ENCODE results near the gene IGSF3.

DNA sequence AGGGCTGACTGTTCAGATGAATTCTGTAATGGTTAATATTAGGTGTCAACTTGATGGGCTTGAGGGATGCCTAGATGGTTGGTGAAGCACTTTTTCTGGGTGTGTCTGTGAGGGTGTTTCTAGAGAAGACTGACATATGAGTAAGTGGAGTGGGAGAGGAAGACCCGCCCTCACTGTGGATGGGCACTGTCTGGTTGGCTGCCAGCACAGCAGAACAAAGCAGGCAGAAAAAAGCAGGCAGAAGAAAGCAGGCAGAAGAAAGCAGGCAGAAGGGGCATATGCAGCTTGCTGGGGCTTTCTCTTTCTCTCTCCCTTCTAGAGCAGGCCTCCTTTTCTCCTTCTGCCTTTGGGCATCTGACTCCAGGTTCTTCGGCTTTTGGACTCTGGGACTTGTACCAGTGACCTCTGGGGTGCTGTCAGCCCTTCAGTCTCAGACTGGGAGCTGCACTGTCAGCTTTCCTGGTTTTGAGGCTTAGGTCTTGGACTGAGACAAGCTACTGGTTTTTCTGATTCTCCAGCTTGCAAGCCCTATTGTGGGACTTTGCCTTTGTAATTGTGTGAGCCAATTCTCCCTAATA lies 43.8 kb upstream of the IGSF3 start:
- no peak for TF ChIP-seq POLR2A (IDR thresholded peaks at IDR 0.05)
- TF ChIP-seq, protein P1, sequence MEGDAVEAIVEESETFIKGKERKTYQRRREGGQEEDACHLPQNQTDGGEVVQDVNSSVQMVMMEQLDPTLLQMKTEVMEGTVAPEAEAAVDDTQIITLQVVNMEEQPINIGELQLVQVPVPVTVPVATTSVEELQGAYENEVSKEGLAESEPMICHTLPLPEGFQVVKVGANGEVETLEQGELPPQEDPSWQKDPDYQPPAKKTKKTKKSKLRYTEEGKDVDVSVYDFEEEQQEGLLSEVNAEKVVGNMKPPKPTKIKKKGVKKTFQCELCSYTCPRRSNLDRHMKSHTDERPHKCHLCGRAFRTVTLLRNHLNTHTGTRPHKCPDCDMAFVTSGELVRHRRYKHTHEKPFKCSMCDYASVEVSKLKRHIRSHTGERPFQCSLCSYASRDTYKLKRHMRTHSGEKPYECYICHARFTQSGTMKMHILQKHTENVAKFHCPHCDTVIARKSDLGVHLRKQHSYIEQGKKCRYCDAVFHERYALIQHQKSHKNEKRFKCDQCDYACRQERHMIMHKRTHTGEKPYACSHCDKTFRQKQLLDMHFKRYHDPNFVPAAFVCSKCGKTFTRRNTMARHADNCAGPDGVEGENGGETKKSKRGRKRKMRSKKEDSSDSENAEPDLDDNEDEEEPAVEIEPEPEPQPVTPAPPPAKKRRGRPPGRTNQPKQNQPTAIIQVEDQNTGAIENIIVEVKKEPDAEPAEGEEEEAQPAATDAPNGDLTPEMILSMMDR (IDR thresholded peaks at IDR 0.05): no peak
